ENCODE measurements around the gene RHBDD2.
"Not testable (repeated sequence)": the region's sequence is repeated elsewhere in the genome, so short reads cannot be mapped to it uniquely, and the experiment has no call there.

Gene RHBDD2

GRCh38 chr7:75875113-75876080 is 3.4 kb upstream of the RHBDD2 start:
- no peak for DNase-seq (ENCODE audit: low read depth, low spot score)
- H3K4me3 ChIP-seq (ENCODE audit: low read depth, low read length): no peak overlapping the region
- TF ChIP-seq CTCF (IDR thresholded peaks at IDR 0.05; ENCODE audit: low read depth, low read length): no peak
- in situ Hi-C loops (cut with HindIII; ENCODE audit: low sequenced_read_pairs): no loop called here

- in situ Hi-C loops (cut with HindIII; ENCODE audit: low sequenced_read_pairs): no loop called here
- no peak for DNase-seq (ENCODE audit: low read depth, low spot score)
- no peak for TF ChIP-seq CTCF (IDR thresholded peaks at IDR 0.05; ENCODE audit: low read depth, low read length)
- no peak overlapping the region for H3K4me3 ChIP-seq (ENCODE audit: low read depth, low read length)
Measured at GRCh38 chr7:75876126-75876881, 2.5 kb upstream of the RHBDD2 start.

- no peak for DNase-seq (ENCODE audit: low read depth, low spot score)
- TF ChIP-seq CTCF (IDR thresholded peaks at IDR 0.05; ENCODE audit: low read depth, low read length): no peak
- H3K4me3 ChIP-seq (ENCODE audit: low read depth, low read length): peak overlapping the region; percentile 26
- in situ Hi-C loops (cut with HindIII; ENCODE audit: low sequenced_read_pairs): no loop called here
Measured at GRCh38 chr7:75878312-75878768, 494 bp upstream of the RHBDD2 start.

GRCh38 chr7:75879771-75880184 is 944 bp downstream of the RHBDD2 start:
- H3K4me3 ChIP-seq (ENCODE audit: low read depth, low read length): peak overlapping the region; percentile 93
- DNase-seq (ENCODE audit: low read depth, low spot score): peak; percentile 55
- no peak for TF ChIP-seq CTCF (IDR thresholded peaks at IDR 0.05; ENCODE audit: low read depth, low read length)
- in situ Hi-C loops (cut with HindIII; ENCODE audit: low sequenced_read_pairs): no loop called here

GRCh38 chr7:75880242-75880641 is 1.4 kb downstream of the RHBDD2 start:
- peak overlapping the region; percentile 93 for H3K4me3 ChIP-seq (ENCODE audit: low read depth, low read length)
- in situ Hi-C loops (cut with HindIII; ENCODE audit: low sequenced_read_pairs): no loop called here
- no peak for TF ChIP-seq CTCF (IDR thresholded peaks at IDR 0.05; ENCODE audit: low read depth, low read length)
- DNase-seq (ENCODE audit: low read depth, low spot score): no peak

GRCh38 chr7:75881436-75882095 is 2.7 kb downstream of the RHBDD2 start:
- no peak overlapping the region for H3K4me3 ChIP-seq (ENCODE audit: low read depth, low read length)
- in situ Hi-C loops (cut with HindIII; ENCODE audit: low sequenced_read_pairs): no loop called here
- TF ChIP-seq CTCF (IDR thresholded peaks at IDR 0.05; ENCODE audit: low read depth, low read length): no peak
- no peak for DNase-seq (ENCODE audit: low read depth, low spot score)

- in situ Hi-C loops (cut with HindIII; ENCODE audit: low sequenced_read_pairs); DNase-seq (ENCODE audit: low read depth, low spot score); H3K4me3 ChIP-seq (ENCODE audit: low read depth, low read length): not testable (repeated sequence)
Measured at GRCh38 chr7:75883265-75883824, 4.5 kb downstream of the RHBDD2 start.

All from astrocyte of the spinal cord (primary cell).